Measurements from ENCODE around the gene PLCD1.
"Not testable (repeated sequence)": the region's sequence is repeated elsewhere in the genome, so short reads cannot be mapped to it uniquely, and the experiment has no call there.

Gene PLCD1
- total RNA-seq: 4.7 to 134 reads per million in 2 experiments

DNA sequence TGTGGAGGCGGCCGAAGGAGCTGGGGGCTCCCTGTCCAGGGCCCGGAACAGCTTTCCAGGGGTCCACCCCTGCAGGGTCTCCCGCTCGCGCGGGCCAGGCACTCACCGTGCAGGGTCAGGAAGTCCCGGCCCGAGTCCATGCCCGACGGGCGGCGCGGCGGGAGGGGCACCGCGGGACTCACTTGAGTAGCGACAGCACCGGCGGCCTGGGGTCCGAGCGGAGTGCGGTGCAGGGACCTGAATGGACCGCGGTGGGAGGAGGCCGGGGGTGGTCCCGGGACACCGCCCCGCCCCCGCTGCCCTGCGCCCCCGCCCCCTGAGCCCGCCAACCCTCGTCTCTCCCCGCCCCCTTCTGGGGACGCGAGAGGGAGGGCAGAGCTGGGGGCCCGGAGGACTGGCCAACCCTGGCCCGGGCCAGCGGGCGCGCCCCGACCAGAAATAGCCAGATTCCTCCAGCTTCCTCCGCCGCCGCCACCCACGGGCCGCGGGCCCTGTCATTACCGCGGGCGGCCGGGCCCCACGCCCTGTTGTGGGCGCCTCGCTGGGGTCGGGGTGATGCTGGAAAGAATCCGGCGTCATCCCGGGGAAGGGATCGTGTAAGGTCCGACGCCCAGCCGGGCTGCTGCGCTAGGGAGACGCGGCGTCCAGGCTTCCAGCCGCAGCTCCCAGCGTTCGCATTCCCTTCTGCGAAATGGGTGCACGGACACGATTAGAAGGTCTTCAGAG is at the start of gene PLCD1:
Gene PLCD1 (minus strand): TSS at position 243 of the 726 bp plus-strand sequence. CDS start 103 bp downstream, at position 140.
- peak; percentile 28 for DNase-seq (ENCODE audit: low read depth)

DNA sequence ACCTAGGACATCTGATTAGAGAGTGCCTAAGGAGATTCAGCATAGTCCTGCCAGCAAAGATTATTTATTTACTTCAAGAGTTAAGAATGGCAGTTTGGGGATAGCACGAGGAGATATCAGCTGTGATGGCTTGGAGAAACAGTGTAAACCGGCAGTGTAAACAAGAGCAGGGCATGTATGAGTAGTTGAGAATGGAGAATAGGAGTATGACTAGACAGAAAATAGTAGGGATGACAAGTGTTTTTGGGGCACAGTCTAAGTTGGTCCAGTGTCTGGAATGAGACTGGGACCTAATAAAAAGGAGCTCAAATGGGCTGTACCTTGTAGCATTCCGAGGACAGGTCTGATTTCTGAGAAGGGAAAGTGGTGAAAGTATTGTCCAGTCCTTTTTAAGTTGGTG is 47.6 kb upstream of the PLCD1 start:
- DNase-seq (ENCODE audit: low read depth): not testable (repeated sequence)

GRCh38 chr3:38070013-38070412 is 40.6 kb upstream of the PLCD1 start:
- no peak for DNase-seq (ENCODE audit: low read depth)

GRCh38 chr3:38067508-38068233 is 38.2 kb upstream of the PLCD1 start:
- no peak for DNase-seq (ENCODE audit: low read depth)

DNA sequence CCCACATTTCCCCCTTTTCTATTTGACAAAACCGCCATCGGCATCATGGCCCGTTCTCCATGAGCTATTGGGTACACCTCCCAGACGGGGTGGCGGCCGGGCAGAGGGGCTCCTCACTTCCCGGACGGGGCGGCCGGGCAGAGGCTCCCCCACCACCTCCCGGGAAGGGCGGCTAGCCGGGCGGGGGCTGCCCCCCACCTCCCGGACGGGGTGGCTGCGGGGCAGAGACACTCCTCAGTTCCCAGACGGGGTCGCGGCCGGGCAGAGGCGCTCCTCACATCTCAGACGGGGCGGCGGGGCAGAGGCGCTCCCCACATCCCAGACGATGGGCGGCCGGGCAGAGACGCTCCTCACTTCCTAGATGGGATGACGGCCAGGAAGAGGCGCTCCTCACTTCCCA is 35.0 kb upstream of the PLCD1 start:
- DNase-seq (ENCODE audit: low read depth): not testable (repeated sequence)

DNA sequence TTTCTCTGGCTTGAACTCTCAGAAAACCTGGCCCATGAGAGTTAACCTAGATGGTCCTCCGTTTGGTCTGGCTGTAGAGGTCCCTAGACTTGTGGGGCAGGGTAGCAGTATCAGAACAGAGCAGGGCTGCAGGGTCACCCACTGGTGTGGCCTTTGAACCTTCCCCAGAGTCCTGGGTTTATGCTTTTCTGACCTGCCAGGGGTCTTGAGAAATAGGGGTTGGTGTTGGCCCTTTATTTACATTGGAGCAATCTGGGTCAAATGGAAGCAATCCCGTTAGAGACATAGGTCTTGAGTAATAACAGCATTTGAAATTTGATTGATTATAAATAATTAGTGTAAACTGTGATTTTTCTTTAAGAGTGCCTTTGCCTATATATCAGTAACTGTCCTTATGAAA is 33.4 kb upstream of the PLCD1 start:
- no peak for DNase-seq (ENCODE audit: low read depth)

- DNase-seq (ENCODE audit: low read depth): no peak
Measured at GRCh38 chr3:38059591-38059990, 30.1 kb upstream of the PLCD1 start.

DNA sequence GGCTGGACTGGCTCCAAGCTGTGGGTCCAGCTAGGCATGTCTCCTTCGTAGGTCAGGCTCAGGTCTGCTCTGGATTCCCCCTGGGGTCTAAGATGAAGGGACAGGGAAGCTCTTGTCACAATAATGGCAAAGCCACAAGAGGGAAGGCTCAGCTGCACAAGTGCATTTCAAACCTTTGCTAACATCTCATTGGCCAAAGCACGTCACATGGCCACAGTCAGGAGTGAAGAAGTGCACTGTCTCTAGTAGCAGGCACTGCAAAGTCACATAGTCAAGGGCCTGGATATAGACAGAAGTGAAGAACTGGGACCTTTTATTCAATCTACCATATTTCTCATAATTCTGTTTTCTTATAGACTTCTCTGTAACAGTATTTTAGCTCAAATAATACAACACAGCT is 29.7 kb upstream of the PLCD1 start:
- DNase-seq (ENCODE audit: low read depth): no peak

DNA sequence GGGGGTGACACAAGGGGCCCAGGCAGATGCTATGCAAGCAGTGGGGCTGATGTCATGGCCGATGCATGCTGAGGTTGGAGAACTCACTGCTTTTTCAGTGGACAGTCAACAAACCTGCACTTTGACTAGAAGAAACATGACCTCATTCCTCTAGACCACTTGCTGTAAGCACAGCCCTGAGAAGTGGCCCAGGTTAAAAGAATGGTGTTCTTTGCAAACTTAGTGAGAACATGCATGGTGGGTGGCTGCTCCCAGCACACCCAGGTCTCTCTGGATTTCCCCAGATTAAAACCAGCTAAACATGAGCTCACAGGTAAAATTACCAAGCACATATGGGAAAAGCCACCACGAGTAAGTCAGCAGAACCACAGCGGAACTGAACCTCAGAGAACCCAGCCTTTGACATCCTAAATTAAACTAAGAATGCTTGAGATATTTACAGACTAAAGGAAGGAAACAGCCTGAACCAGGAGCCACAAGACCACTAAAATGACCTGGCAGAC is 25.1 kb upstream of the PLCD1 start:
- no peak for DNase-seq (ENCODE audit: low read depth)

DNA sequence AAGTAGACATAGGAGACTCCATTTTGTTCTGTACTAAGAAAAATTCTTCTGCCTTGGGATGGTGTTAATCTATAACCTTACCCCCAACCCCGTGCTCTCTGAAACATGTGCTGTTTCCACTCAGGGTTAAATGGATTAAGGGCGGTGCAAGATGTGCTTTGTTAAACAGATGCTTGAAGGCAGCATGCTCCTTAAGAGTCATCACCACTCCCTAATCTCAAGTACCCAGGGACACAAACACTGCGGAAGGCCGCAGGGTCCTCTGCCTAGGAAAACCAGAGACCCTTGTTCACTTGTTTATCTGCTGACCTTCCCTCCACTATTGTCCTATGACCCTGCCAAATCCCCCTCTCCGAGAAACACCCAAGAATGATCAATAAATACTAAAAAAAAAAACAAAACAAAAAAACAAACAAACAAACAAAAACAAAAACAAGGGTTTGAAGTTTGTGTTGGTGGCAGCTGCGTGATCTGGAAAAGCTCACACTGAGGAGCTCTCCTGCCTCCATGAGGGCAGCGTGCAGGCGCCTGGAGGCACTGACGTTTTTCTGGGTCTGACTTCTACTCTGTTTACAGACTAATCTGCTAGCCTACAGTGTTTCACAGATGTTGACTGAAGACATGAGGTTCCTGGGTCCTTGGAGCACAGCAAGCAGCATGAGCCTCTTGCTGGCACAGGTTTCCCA is 24.5 kb upstream of the PLCD1 start:
- not testable (repeated sequence) for DNase-seq (ENCODE audit: low read depth)

- not testable (repeated sequence) for DNase-seq (ENCODE audit: low read depth)
Measured at GRCh38 chr3:38053286-38053685, 23.8 kb upstream of the PLCD1 start.

DNA sequence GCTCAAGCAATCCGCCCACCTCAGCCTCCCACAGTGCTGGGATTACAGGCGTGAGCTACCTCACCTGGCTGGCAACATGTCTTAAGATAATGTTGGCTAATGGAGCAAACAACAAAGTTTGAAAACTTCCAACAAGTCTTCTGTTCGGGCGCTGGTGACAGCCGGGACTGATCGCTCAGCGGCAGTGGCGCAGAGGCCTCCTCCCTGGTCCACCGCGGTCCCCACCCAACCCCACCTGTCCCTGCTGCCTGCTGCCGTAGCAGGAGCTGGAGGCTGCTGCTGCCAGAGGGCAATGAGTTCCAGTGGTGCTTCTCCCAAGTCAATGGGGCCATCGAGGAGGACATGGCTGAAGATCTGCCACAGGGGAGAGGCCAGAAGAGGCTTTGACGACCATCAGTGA is 21.7 kb upstream of the PLCD1 start:
- DNase-seq (ENCODE audit: low read depth): no peak

DNA sequence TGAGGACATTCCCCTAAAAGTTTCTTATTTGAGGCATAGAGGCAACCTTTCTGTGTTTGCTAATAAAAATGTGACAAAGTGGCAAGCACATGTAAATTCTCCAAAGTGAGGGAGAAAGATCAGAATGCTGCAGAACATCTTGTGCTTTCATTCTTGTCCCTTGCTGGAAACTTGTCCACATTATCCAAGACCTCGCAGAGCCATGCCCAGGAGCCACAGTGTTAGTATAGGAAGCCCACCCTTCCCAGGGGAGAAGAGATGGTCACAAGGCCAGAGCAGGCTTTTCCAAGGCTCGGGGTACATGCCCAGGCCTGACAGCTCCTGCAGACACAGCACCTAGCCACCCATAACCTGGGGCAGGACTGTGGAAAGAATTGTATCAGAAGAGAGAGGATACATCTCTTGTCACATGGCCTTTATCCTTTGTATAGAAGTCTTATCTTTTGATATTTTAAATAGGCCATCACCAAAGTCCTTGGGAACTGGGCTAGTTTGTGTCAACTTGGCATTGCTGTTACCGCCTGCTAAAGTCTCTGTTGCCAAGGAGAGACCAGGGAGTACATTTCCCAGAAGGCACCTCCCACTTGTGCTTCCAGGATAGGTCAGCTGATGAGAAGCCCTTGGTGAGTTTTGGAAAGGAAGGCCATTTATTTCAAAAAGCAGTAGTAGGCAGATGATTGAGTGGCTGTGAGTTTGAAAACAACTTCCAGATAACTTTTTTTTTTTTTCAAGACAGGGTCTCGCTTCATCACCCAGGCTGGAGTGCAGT is 20.1 kb upstream of the PLCD1 start:
- DNase-seq (ENCODE audit: low read depth): no peak

- DNase-seq (ENCODE audit: low read depth): no peak
Measured at GRCh38 chr3:38047896-38048295, 18.5 kb upstream of the PLCD1 start.

DNA sequence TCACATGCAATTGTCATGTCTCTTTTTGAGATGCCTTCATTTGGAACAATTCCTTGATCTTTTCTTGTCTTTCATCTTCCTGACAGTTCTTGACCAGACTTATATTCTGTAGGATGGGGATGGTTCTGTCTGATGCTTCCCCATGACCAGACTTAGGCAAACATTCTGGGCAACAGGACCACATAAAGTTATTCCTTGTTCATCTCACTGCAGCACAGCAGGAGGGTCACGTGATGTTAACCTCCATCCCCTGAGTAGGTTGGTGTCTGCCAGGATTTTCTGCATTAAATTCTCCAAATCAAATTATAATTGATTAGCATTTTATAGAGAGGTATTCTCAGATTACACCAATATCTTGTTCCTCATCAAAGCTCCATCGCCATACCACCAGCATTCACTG is 17.4 kb upstream of the PLCD1 start:
- no peak for DNase-seq (ENCODE audit: low read depth)

- no peak for DNase-seq (ENCODE audit: low read depth)
Measured at GRCh38 chr3:38046027-38046426, 16.6 kb upstream of the PLCD1 start.

- DNase-seq (ENCODE audit: low read depth): no peak
Measured at GRCh38 chr3:38043486-38043885, 14.0 kb upstream of the PLCD1 start.

DNA sequence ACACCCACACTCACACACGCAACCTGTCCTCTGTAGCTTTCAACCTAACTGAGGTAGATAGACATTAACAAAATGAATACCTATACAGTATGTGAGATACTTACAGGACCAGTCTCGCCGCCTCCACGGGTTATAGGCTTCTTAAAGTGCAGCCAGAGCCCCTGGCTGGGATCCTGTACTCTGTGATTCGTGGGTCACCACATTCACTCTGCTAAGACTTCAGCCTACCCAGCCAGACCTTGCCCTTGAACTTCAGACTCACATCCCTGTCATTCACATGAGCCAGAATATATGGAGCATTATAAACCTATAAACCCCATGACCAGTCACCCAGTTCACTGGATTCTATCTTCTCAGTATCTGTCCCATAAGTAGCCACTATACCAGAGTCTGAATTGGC is 11.0 kb upstream of the PLCD1 start:
- DNase-seq (ENCODE audit: low read depth): no peak

DNA sequence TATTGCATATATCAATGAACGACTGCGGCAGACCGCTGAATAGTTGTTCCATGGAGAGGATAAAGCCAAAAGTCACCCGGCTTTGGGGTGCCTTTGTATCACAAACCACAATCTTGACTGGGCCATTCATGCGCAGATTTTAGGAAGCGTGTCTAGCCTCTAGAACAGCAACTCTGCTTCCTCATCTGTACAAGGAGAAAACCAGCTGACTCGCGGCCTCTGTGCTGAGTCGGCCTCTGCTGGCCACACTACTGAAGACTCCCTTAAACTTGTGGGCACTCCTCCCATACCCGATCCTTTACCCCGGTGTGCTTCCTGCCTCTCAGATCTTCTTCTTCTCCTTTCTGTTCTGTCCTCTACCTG is 10.4 kb upstream of the PLCD1 start:
- DNase-seq (ENCODE audit: low read depth): peak; percentile 38

DNA sequence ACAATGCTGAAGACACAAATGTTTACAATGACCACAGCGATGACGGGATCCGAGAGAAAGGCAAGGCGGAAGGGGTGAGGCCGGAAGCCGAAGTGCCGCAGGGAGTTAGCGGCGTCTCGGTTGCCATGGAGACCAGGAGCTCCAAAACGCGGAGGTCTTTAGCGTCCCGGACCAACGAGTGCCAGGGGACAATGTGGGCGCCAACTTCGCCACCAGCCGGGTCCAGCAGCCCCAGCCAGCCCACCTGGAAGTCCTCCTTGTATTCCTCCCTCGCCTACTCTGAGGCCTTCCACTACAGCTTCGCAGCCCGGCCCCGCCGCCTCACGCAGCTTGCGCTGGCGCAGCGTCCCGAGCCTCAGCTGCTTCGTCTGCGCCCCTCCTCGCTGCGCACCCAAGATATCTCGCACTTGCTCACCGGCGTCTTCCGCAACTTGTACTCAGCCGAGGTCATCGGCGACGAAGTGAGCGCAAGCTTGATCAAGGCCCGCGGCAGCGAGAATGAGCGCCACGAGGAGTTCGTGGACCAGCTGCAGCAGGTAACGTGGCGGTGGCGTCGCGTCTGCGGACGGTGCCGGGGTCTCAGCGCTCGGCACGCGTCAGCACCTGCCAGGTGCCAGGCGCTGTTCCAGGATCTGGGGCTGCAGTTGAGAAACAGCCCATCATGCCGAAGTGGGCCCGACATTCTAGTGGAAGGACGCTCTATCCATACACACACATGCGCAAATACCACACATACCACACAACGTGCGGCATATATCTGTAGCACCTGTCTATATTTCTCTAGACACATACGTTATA is 9.9 kb upstream of the PLCD1 start, which contains the start of gene DLEC1:
Gene DLEC1 (plus strand): TSS at position 108 of the 798 bp plus-strand sequence. CDS start 18 bp downstream, at position 126.
- peak; percentile 79 for DNase-seq (ENCODE audit: low read depth)

- DNase-seq (ENCODE audit: low read depth): peak; percentile 30
Measured at GRCh38 chr3:38038447-38038911, 9.0 kb upstream of the PLCD1 start.
